ENCODE results near the gene ATRIP.
A peak's percentile ranks its signal among the peaks of the same experiment; 100 is the strongest.
"Not testable (repeated sequence)": the region's sequence is repeated elsewhere in the genome, so short reads cannot be mapped to it uniquely, and the experiment has no call there.

Gene ATRIP

DNA sequence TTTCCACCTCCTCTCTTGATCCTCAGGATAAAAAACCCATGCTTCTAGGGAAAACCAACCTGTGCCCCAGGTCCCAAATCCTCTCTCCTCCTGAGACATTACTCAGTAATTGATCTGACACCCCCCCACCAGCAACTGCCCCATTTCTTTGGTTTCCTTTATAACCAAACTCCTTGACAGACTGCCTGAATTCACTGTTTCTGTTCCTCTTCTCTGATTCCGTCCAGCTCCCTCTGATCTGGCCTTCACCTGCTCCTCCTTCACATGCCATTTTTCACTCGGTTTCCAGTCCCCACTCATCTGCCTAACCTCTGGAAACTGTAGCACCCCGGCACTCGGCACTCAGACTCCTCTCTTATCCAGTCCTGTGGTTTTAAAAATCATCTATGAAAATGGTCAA is 8.7 kb upstream of the ATRIP start:
- no peak for DNase-seq (ENCODE audit: low read depth)

DNA sequence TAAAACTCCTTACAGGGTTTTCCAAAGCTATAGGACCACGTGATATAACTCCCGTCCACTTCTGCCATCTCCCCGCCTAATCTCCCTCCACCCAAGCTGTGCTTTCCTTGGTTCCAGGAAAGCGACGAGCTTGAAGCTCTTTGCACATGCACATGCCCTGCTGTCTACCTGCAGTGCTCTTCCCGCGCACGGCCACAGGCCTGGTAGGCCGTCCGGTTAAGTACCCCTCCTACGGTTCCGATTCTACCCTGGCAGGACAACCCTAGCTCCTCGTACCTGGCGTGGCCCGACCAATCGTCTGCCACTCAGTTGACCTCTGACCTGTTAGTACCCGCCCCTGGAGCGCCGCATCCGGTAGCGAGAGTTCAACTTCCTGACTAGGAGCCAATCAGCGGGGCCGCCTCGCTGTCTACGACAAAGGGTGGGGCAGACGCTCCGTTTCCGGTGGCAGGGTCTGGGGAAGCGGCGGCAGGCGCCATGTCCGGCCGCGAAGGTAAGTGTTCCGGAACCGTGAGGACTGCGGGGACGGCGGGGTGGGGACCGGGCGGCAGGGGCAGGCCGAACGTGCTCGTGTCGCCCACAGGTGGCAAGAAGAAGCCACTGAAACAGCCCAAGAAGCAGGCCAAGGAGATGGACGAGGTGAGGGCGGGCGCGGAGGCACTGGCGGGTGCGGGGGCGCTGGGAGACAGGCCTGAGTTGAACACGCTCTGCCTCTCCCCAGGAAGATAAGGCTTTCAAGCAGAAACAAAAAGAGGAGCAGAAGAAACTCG is 6.5 kb upstream of the ATRIP start, which contains the start of the genes CCDC51 and TMA7:
TSS of gene CCDC51 (minus strand) at position 300 of the 770 bp plus-strand sequence. CDS start 4,991 bp downstream, outside the sequence.
TSS of gene TMA7 (plus strand) at position 438 of the 770 bp plus-strand sequence. CDS start at position 478, 40 bp downstream.
- peak; percentile 93 for DNase-seq (ENCODE audit: low read depth)

DNA sequence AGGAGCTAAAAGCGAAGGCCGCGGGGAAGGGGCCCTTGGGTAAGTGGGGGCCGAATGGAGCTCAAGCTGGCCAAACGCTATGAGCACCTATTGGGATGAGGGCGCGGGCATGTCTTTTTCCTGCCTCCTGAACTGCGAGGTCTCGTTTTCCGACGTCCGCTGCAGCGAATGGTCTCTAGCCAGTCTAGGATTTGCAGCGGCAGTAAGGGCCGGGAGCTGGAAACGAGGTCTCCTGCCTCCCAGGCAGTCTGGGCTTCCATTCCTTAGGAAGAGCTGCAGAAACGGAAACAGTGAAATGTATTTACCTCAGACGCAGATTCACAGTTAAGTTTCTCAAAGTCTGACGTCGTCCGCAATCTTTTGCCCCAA is 6.0 kb upstream of the ATRIP start:
- no peak for DNase-seq (ENCODE audit: low read depth)

DNA sequence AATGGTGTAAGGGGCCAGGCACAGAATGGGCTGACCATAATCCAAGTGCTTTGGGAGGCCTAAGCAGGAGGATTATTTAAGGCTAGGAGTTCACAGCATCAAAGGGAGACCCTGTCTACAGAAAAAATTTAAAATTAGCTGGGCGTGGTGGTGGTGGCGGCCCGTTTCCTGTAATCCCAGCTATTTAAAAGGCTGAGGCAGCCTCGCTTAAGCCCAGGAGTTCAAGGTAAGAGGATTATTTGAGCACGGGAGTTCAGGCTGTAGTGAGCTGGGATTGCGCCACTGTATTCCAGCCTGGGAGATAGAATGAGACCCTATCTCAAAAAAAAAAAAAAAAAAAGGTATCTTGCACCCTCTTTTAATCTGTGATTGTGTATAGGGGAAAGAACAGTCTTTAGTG is 4.6 kb upstream of the ATRIP start:
- DNase-seq (ENCODE audit: low read depth) = no peak

DNA sequence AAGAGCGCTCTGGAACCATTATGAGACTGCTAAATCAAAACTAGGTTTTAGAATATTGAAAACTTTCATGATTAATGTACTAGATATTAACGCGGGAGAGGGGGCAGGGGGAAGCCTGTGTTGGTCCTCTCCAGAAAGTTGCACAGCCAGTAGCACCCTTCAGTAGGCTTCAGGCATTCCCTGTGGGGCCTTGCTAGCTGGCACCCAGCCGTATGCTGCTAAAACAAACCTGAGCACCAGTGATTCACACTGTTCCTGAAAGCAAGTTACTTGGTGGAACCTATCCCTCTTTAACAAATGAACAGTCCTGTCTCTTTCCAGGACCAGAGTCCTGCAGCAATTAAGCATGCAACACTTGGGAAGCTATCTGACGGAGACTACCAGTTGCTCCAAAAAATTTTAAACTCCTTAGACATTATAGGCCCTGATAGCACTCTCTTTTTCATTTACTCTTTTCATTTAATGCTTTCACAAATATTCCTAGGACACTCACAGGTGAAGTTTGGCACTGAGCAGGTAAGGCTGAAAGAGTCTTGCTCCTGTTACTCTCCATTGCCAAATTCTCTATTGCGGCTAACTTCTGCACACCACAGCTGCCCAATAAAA is 1.2 kb upstream of the ATRIP start:
- DNase-seq (ENCODE audit: low read depth) = no peak

DNA sequence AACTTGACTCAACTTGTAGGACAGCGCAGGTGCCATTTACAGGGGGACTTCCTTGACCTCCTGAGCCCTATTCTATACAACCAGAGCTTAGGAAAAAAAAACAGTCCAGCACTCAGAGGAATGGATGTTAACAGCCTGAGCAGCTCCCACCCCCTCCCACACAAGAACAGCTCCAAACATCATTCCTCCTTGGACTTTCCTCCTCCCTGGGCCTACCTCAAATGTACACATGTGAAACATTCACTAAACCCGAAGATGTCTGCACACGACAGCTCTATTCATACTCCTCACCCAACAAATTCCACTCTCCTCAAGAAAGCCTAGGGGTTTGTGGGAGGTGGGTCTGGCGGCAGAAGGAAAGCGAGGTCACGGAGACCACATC is 503 bp upstream of the ATRIP start:
- DNase-seq (ENCODE audit: low read depth) = no peak

DNA sequence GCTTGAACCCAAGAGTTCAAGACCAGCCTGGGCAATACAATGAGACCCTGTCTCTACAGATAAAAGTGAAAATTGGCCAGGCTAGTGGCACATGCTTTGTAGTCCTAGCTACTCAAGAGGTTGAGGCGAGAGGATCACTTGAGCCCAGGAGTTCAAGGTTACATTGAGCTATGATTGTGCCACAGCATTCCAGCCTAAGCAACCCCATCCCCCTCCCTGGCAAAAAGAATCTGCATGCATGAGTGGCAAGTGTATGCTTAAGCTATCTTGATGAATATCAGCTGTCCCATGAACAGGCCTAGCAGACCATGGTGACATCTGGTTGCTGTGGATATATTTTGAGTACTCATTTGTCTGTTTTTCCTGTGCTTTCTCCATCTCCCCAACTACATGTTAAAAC is 4.7 kb downstream of the ATRIP start:
- no peak for DNase-seq (ENCODE audit: low read depth)

DNA sequence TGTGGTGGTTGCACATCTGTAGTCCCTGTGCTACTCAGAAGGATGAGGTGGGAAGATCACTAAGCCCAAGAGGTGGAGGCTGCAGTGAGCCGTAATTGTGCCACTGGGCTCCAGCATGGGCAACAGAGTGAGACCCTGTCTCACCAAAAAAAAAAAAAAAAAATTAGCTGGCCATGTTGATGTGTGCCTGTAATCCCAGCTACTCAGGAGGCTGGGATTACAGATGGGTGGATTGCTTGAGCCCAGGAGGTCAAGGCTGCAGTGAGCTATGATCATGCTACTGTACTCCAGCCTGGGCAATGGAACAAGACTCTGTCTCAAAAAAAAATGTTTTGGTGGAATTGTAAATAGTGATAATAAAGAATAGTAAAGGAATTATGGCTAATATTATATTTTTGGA is 9.9 kb downstream of the ATRIP start:
- DNase-seq (ENCODE audit: low read depth) = no peak

DNA sequence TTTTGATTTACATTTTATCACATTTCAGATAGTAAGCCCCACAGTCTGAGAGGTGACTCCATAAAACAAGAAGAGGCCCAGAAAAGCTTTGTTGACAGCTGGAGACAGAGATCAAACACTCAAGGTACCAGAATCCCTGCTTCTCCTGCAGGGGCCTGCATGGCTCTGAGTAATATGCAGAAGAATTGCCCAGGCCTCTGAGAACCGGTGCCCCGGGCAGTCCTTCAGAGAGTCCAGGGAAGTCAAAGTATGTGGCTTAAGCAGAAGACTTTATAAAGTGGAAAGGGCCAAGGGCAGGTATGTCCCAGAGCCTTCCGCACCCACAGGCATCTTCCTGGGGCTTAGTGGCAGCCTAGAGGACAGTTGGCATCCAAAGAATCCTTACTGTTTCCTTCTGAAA is 12.8 kb downstream of the ATRIP start:
- no peak for DNase-seq (ENCODE audit: low read depth)

DNA sequence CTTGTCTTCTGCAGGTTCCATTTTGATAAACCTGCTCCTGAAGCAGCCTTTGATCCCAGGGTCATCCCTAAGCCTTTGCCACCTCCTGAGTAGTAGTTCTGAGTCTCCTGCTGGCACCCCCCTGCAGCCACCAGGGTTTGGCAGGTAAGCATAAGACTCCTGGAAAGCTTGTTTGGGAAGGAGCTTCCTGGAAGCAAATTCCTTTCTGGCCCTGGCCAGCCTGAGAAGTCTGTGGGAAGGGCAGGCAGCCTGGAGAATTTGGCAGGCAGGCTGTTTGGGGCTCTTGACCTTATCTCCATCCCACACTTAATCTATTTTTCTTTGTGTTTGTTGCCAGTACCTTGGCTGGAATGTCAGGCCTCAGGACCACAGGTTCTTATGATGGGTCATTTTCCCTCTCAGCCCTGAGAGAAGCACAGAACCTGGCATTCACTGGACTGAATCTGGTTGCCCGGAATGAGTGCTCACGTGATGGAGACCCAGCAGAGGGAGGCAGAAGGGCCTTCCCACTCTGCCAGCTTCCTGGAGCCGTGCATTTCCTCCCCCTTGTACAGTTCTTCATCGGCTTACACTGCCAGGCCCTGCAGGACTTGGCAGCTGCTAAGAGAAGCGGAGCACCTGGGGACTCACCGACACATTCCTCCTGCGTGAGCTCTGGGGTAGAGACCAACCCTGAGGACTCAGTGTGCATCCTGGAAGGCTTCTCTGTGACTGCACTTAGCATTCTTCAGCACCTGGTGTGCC is 13.4 kb downstream of the ATRIP start:
- DNase-seq (ENCODE audit: low read depth) = no peak

DNA sequence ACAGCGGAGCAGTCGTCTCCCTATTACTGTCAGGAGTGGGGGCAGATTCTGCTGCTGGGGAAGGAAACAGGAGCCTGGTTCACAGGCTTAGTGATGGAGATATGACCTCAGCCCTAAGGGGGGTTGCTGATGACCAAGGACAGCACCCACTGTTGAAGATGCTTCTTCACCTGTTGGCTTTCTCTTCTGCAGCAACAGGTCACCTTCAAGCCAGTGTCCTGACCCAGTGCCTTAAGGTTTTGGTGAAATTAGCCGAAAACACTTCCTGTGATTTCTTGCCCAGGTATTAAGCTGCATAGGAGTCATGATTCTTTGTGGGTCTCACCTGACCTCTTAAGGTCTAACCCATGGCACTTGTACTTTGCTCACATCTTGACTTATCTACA is 14.0 kb downstream of the ATRIP start:
- DNase-seq (ENCODE audit: low read depth) = no peak

DNA sequence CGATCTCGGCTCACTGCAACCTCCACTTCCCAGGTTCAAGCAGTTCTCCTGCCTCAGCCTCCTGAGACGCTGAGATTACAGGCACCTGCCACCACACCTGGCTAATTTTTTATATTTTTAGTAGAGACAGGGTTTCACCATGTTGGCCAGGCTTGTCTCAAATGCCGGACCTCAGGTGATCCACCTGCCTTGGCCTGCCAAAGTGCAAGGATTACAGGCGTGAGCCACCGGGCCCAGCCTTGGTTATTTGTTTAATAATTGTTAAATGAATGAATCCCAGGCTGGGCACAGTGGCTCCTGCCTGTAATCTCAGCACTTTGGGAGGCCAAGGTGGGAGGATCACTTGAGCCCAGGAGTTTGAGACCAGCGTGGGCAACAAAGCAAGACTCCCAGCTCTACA is 15.2 kb downstream of the ATRIP start:
- DNase-seq (ENCODE audit: low read depth) = not testable (repeated sequence)

DNA sequence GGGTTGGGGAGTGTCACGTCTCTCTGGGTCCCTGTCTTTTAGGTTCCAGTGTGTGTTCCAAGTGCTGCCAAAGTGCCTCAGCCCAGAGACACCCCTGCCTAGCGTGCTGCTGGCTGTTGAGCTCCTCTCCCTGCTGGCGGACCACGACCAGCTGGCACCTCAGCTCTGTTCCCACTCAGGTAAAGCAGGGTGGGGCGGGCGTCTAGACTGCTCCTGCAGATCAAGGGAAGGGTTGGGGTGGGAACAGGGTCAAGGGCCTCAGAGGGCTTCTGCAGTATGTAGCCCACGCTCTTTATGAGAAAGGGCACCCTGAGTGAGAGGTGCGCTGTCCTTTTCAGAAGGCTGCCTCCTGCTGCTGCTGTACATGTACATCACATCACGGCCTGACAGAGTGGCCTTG is 17.2 kb downstream of the ATRIP start:
- DNase-seq (ENCODE audit: low read depth) = no peak

DNA sequence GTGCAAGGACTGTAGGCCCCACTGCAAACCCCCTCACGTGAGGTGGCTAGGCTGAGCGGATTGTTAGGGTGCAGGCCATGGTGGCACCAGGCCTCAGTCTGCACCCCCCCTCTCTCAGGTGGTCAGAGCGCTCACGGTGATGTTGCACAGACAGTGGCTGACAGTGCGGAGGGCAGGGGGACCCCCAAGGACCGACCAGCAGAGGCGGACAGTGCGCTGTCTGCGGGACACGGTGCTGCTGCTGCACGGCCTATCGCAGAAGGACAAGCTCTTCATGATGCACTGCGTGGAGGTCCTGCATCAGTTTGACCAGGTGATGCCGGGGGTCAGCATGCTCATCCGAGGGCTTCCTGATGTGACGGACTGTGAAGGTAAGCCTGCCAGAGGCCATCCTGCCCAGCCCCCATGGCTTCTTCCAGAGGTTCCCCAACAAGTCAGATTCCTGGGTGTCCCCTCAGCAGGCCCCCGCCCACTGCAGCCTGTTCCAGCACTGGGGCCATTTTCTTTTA is 18.2 kb downstream of the ATRIP start:
- DNase-seq (ENCODE audit: low read depth) = no peak

DNA sequence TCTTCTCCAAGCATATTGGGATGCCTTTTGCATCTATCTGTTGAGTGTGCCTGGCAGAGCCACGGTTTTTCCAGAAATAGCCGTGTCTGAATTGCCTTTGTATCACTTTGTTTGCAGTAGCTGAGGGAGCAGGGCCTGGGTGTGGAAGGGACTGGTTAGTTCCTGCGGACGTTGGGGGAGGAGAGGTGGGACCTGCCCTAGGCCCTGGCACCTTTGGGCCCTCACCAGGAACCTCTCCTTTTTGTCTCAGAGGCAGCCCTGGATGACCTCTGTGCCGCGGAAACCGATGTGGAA is 18.6 kb downstream of the ATRIP start:
- no peak for DNase-seq (ENCODE audit: low read depth)

DNA sequence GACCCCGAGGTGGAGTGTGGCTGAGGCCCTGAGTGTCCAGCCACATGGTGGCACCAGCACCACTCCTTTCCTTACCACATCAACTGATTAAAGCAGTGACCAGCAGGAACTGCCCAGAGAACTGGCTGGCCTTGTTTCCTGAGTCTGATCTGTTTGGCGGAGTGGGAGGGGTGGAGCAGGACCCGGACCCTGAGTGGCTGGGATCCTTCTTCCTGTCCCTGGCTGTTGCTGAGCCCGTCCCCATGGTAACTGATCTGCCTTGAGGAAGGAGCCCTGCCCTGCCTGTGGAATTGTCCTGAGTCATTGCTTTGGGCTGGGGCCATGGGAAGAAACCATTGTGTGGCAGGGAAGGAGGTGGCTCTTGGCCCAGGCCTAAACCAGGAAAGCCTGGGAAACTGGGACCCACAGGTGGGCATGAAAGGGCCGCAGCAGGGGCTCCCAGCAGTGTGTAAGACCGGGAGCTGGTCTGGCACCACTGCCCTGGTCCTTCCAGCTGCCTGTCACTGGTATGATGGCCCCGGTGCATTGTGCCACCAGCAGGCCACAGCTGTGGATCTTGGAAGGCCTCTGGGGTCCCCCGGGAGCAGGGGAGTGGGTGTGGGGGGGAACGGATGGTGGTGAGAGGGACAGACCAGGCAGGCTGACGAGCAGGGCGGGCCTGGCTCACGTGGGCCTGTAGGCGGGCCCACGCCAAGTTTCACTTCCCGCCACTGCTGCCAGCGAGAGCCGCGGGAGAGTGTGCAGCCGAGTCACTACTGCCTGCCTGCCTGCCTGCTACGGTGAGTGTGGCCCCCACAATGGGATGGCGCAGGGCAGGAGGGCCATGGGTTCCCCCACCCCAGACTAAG is 19.2 kb downstream of the ATRIP start:
- peak; percentile 100 for DNase-seq (ENCODE audit: low read depth)

DNA sequence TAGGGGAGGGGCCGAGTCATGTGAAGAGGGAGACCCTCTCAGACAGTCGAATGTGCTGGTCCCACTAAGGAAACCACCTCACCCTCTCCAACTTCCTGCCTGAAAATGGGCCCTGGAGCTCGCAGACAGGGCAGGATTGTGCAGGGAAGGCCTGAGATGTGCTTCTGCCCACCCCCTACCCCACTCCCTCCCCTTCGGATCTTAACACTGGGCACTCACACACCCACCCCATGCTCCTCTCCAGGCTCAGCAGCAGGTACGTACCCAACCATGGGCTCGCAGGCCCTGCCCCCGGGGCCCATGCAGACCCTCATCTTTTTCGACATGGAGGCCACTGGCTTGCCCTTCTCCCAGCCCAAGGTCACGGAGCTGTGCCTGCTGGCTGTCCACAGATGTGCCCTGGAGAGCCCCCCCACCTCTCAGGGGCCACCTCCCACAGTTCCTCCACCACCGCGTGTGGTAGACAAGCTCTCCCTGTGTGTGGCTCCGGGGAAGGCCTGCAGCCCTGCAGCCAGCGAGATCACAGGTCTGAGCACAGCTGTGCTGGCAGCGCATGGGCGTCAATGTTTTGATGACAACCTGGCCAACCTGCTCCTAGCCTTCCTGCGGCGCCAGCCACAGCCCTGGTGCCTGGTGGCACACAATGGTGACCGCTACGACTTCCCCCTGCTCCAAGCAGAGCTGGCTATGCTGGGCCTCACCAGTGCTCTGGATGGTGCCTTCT is 20.0 kb downstream of the ATRIP start:
- no peak for DNase-seq (ENCODE audit: low read depth)

DNA sequence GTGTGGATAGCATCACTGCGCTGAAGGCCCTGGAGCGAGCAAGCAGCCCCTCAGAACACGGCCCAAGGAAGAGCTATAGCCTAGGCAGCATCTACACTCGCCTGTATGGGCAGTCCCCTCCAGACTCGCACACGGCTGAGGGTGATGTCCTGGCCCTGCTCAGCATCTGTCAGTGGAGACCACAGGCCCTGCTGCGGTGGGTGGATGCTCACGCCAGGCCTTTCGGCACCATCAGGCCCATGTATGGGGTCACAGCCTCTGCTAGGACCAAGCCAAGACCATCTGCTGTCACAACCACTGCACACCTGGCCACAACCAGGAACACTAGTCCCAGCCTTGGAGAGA is 20.5 kb downstream of the ATRIP start:
- no peak for DNase-seq (ENCODE audit: low read depth)

DNA sequence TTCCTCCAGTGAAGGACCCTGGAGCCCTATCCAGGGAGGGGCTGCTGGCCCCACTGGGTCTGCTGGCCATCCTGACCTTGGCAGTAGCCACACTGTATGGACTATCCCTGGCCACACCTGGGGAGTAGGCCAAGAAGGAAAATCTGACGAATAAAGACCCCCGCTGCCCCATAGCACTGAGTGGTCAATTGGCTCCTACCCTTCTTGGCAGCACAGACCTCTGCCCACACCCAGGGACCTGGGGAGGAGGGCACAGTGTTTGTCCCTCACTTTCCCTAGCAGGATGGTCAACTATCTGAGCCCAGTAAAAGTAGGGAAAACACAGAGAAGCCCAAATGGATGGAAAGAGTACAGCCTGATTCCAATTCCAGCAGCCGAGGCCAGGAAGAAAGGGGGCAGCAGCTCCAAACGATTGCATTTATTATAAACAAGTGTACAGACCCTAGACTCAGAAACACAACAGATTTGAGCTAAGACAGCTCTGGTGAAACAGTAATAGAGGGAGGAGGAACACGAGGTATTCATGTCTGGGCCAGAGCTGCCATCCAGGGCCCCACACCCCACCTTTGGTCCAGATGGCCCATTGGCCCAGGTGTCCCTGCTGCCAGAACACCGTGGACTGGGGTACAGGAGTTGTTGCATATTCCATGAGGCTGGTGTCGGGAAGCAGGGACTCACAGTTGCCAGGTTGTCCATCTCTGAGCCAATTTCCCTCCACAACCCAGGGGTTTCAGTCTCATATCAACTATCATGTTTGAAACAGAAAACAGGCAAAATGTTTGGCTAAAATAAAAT is 21.1 kb downstream of the ATRIP start:
- DNase-seq (ENCODE audit: low read depth) = no peak

DNA sequence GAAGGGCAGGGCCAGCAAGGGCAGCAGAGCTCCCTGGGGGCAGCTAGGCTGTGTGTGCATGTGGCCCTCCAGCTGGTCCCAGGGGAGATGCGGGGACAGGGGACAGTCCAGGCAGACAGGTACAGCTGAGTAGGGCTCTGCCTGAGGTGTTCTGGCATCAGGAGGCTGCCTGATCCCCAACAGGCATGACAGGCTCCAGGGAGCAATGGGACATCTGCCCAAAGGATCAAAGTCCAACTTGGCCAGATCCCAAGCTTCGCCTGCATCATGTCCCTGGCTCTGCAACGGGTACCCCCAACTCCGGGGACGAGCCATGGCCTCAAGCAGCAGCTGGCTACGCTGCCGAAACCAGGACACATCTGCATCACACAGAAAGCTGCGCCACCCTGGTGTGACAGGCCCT is 21.8 kb downstream of the ATRIP start:
- DNase-seq (ENCODE audit: low read depth) = no peak

All from stromal cell of bone marrow (primary cell).